ENCODE data around the gene TMEM45B.
A peak's percentile ranks its signal among the peaks of the same experiment; 100 is the strongest.
"Not testable (repeated sequence)": the region's sequence is repeated elsewhere in the genome, so short reads cannot be mapped to it uniquely, and the experiment has no call there.

TMEM45B gene

GRCh38 chr11:129813231-129813791 is 2.3 kb upstream of the TMEM45B start:
- DNase-seq: no peak

DNA sequence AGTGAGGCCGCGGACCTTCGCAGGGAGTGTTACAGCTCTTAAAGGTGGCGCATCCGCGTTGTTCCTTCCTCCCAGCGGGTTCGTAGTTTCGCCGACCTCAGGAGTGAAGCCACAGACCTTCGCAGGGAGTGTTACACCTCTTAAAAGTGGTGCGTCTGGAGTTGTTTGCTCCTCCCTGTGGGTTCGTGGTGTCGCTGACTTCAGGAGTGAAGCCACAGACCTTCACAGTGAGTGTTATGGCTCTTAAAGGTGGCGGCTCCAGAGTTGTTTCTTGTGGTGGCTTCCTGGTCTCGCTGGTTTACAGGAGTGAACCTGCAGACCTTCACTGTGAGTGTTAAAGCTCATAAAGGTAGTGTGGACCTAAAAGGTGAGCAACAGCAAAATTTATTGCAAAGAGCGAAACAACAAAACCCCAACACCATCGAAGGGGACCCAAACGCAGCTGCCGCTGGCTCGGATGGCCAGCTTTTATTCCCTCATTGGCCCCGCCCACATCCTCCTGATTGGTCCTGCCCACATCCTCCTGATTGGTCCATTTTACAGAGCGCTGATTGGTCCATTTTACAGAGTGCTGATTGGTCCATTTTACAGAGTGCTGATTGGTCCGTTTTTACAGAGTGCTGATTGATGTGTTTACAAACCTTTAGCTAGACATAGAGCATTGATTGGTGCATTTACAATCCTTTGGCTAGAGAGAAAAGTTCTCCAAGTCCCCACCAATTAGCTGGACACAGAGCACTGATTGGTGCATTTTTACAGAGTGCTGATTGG is 1.2 kb upstream of the TMEM45B start:
- DNase-seq: no peak

DNA sequence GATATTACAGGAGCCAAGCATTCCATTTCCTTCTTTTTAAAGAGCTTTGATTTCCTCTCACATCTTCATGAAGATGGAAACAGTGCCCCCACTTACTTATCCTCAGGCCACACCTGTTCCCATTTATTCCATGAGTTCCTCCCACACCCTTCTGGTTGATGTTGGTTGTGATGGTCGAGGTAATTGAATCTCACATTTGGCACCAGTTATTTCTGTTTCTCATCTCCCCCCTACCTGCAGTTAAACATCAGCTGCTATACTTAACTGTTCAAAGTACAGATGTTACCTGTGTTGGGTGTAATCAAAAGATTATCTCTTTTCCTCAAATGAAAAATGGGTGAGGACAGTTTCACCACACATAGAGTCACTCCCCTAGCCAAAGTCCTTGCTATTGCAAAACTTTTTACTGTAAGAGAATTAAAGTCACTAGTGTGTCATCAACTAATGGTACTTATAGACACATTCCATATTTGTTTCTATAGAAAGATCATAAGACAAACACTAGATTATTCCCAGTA is 1.9 kb downstream of the TMEM45B start:
- peak; percentile 58 for DNase-seq

DNA sequence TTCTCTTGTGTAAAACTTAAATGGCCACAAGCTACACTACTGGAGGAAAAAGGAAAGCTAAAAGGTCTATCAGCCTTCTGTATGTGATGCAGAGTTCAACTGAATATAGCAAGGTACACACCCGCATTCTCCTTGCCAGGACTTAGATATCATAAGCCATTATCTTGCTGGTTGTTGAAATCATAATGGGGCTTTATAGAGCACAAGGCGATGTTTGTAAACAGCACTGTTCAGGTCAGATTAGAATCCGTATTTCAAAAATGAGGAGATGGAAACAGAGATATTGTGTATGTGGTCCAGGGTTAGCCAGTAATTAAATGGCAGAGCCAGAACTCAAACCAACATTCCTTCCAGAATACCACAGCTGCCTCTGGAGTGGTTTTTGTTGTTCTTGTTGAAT is 2.6 kb downstream of the TMEM45B start:
- not testable (repeated sequence) for DNase-seq

GRCh38 chr11:129819237-129819636 is 3.6 kb downstream of the TMEM45B start:
- no peak for DNase-seq

DNA sequence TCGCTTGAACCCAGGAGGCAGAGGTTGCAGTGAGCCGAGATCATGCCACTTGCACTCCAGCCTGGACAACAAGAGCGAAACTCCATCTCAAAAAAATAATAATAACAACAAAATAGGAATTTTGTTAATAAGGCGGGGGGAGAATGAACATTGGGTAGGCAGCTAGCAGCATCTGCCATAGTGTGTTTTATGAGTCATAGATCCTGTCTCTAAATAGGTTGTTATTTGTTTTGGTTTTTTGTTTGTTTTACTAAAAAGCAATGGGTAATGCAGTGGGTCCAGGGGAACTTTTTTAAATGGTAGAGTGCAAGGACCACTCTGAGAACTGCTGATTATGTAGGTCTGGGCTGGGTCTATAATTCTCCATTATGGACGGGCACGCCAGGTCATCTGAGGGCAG is 4.6 kb downstream of the TMEM45B start:
- DNase-seq: not testable (repeated sequence)

DNA sequence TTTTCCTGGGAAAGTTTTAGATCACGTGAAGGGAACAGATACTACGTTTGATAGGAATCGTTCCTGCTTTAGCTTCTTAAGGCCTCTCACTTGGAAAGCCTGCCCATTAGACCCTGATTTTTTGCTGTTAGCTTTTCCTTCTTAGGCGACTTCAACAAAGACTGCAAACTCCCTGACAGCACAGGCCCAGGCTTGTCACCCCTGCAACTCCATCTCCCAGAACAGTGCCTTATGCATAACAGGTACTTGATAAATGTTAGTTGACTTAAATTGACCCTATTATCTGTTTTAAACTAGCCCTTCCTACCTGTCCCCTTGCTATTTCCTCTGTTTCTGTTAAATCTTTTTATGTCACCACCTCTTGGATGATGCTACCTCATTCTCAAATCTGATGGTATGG is 7.6 kb downstream of the TMEM45B start:
- not testable (repeated sequence) for DNase-seq

DNA sequence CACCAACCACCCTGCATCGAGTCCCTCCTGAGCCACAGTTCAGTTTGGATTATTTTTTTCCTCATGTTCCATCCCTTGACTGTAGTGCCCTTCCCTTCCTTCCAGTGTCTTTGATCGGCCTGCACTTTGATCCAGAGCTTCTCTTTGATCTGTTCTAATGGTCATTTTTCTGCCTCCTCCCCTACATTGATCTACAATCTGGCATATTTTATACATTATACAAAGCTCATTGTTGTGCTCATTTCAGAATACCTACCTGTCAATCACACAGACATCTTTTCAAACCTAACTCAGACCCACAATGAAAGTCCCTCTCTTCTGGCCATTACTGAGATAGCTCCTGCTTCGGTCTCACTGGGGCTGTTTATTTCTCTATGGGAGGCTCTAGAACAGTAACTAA is 8.2 kb downstream of the TMEM45B start:
- DNase-seq: not testable (repeated sequence)

DNA sequence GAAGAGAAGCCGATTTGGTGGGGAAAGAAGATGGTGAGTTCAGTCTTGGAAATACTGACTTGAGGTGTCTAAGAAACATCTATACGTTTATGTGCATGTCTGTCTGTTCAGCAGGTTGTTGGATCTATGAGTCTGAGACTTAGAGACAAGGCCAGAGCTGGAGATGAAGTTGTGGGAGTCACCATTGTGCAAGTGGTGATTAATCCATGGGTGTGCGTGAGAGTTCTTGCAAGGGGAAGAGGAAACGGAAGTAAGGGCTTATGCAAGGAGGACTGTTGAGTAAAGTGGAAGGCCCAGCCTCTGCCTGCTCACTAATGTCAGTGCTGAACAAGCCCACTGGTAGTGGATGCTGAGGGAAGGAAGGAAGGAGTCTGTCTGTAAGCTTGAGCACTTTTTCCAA is 9.7 kb downstream of the TMEM45B start:
- peak; percentile 97 for DNase-seq

- DNase-seq: no peak
Observed at GRCh38 chr11:129828301-129828836, 12.7 kb downstream of the TMEM45B start.

- not testable (repeated sequence) for DNase-seq
Observed at GRCh38 chr11:129829497-129829896, 13.8 kb downstream of the TMEM45B start.

- DNase-seq: not testable (repeated sequence)
Observed at GRCh38 chr11:129831227-129831626, 15.6 kb downstream of the TMEM45B start.

GRCh38 chr11:129833260-129833659 is 17.6 kb downstream of the TMEM45B start:
- not testable (repeated sequence) for DNase-seq

- not testable (repeated sequence) for DNase-seq
Observed at GRCh38 chr11:129836423-129836891, 20.8 kb downstream of the TMEM45B start.

DNA sequence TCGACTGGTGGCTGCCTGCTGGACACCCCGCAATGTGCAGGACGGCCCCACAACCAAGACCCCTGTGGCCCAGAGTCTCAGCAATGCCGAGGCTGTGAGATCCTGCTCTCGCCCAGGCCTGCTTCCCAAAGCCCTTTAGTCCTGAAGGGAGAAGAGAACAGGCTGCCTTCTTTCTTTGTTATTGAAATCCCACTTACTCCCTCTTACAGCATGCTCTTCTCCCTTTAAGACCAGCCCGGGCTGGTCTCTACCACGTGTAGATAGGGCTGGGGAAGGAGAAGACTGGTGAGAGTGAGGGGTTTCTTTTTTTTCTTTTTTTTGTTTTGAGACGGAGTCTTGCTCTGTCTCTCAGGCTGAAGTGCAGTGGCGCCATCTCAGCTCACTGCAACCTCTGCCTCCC is 21.3 kb downstream of the TMEM45B start:
- DNase-seq: no peak

GRCh38 chr11:129840236-129840635 is 24.6 kb downstream of the TMEM45B start:
- peak; percentile 19 for DNase-seq

DNA sequence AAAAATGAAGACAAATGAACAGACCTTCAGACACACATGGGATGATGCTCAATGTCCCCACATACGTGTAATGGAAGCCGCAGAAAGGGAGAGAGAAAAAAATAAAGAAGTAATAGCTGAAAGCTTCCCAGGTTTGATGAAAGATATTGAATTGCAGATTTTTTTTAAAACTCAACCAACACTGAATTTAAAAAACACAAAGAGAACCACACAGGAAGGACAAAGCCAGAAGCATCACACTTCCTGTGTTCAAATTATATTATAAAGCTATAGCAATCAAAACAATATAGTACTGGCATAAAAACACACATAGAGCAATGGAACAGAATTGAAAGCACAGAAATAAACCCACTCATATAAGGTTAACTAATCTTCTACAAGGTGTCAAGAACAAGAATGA is 26.5 kb downstream of the TMEM45B start:
- no peak for DNase-seq

- no peak for DNase-seq
Observed at GRCh38 chr11:129846508-129847335, 31.1 kb downstream of the TMEM45B start.

- not testable (repeated sequence) for DNase-seq
Observed at GRCh38 chr11:129847361-129847760, 31.7 kb downstream of the TMEM45B start.

GRCh38 chr11:129849447-129850130 is 33.9 kb downstream of the TMEM45B start:
- DNase-seq: no peak

DNA sequence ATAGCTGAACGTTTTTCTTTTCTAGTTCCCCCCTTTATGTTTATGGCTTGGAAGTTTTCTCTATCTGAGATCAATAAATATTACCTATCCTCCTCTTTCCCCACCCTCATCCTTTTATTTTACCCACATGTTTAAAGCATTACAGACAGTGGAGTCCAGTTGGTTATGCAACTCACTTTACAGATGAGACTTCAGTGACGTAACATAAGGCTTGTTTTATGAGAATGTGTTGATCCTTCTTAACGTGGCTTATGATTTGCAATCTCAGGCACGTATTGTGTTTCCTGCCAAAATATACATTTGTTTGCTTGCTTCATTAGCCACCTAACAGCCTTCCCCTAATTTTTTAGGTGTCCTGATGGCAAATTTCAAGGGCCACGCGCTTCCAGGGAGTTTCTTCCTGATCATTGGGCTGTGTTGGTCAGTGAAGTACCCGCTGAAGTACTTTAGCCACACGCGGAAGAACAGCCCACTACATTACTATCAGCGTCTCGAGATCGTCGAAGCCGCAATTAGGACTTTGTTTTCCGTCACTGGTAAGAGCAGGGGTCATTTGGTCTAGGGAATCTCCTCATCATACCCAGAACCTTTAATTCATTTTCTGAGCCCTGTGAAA is 36.6 kb downstream of the TMEM45B start:
- no peak for DNase-seq
